Glutamatergic neuron (in vitro differentiated cells): ENCODE results near the gene PBLD. TPM values are rescaled to one million over a fixed set of nuclear protein-coding genes. Genes with fewer than 3 reads are reported as not detected.

Experiments used
- DNase-seq: peaks from one replicate; pipeline ENCODE4 v3.0.0; 2022
- H3K27ac Mint-ChIP-seq: one replicate; pipeline ENCODE4 v1.8.0; 2020; ENCODE audit warnings: mild to moderate bottlenecking, mixed read lengths, inconsistent platforms; ENCODE audit not compliant: unreplicated experiment
- H3K27me3 Mint-ChIP-seq: one replicate; pipeline ENCODE4 v1.8.0; 2020; ENCODE audit warnings: mild to moderate bottlenecking, moderate library complexity, mixed read lengths, inconsistent platforms; ENCODE audit not compliant: unreplicated experiment
- H3K36me3 Mint-ChIP-seq: one replicate; pipeline ENCODE4 v1.8.0; 2020; ENCODE audit warnings: mild to moderate bottlenecking, mixed read lengths, inconsistent platforms; ENCODE audit not compliant: unreplicated experiment
- H3K4me1 Mint-ChIP-seq: one replicate; pipeline ENCODE4 v1.8.0; 2020; ENCODE audit warnings: mild to moderate bottlenecking, low read depth, mixed read lengths, inconsistent platforms; ENCODE audit not compliant: unreplicated experiment
- H3K4me3 Mint-ChIP-seq: one replicate; pipeline ENCODE4 v1.8.0; 2020; ENCODE audit warnings: mild to moderate bottlenecking, mixed read lengths, inconsistent platforms; ENCODE audit not compliant: unreplicated experiment
- H3K9me3 Mint-ChIP-seq: one replicate; pipeline ENCODE4 v1.8.0; 2020; ENCODE audit warnings: mild to moderate bottlenecking, moderate library complexity, mixed read lengths, inconsistent platforms; ENCODE audit not compliant: unreplicated experiment
- total RNA-seq: library from RNA; stranded (reverse); fragmentation: NEBNext Ultra II Directional; extraction: Animal tissue kit (Norgen Biotek cat#: 25700); gene quantifications from one replicate; pipeline ENCODE4 v1.2.1, GENCODE V29; 2021; ENCODE audit not compliant: unreplicated experiment
- TF ChIP-seq, protein P1 (sequence below): fragments of 200-600 bp; sonication (generic); IDR thresholded peaks from one replicate; pipeline ENCODE4 v1.5.0; 2021; ENCODE audit not compliant: partially characterized antibody, unreplicated experiment

Gene PBLD
- total RNA-seq, 1 donor from 2014 or later: 10.3 TPM

DNA sequence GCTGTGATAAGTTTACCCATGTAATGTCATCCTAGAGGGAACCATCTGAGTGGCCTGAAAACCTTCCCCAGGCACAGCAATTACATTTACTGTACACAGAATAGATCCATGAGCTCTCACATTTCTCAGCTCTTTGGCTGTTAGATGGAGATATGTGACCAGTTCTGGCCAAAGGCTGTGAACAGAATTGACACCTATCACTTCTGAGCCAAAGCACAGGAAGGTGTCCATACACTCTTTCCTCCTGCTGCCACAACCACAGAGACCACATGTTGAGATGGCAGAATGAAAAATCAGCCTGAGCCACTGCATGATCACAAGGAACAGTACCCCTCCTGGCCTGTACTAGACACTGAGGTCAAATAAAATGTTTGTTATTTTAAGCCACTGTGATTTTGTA is 56.5 kb downstream of the PBLD start:
- peaks cover 18% of the 10 kb centered on the region for H3K9me3 Mint-ChIP-seq
- H3K4me1 Mint-ChIP-seq: peaks cover 4% of the 10 kb centered on the region
- no peak overlapping the region for H3K4me3 Mint-ChIP-seq
- TF ChIP-seq, protein P1, sequence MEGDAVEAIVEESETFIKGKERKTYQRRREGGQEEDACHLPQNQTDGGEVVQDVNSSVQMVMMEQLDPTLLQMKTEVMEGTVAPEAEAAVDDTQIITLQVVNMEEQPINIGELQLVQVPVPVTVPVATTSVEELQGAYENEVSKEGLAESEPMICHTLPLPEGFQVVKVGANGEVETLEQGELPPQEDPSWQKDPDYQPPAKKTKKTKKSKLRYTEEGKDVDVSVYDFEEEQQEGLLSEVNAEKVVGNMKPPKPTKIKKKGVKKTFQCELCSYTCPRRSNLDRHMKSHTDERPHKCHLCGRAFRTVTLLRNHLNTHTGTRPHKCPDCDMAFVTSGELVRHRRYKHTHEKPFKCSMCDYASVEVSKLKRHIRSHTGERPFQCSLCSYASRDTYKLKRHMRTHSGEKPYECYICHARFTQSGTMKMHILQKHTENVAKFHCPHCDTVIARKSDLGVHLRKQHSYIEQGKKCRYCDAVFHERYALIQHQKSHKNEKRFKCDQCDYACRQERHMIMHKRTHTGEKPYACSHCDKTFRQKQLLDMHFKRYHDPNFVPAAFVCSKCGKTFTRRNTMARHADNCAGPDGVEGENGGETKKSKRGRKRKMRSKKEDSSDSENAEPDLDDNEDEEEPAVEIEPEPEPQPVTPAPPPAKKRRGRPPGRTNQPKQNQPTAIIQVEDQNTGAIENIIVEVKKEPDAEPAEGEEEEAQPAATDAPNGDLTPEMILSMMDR: no peak
- H3K36me3 Mint-ChIP-seq: peaks cover 20% of the 10 kb centered on the region
- H3K27me3 Mint-ChIP-seq: peaks cover 3% of the 10 kb centered on the region
- no peak for DNase-seq
- no peak overlapping the region for H3K27ac Mint-ChIP-seq

DNA sequence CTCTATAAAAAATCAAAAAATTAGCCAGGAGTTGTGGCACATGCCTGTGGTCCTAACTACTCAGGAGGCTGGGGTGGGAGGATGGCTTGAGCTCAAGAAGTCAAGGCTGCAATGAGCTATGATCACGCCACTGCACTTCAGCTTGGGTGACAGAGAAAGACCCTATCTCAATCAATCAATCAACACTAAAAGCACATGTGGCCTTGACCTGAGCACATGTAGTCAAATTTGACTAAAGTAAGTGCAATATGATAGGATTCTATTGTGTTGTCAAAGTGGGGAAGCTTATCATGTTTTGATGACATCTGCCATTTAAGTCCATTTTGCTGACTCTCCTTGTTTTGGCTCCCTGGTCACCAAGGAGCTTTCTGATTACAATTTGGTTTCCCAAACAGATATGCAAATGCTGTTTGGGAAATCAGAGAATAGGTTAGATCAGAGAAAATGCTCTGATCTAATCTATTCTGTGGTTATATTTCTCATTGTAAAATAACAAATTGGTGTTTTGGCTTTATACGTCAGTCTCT is 57.1 kb downstream of the PBLD start:
- no peak overlapping the region for H3K27ac Mint-ChIP-seq

DNA sequence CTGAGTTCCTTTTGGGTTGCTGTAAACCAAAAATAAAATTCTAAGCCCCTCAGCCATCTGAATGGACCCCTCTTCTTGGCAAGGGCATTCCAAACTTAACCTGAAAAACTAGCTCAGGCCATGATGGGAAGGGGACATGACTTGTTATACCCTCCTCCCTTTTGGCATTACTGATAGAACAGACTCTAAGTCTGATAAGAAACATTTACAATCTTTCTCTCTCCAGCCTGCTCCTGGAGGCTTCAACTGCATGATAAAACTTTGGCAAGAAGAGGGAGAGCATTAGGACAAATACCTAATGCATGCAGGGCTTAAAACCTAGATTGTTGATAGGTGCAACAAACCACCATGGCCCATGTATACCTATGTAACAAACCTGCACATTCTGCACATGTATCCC is 59.9 kb downstream of the PBLD start:
- H3K9me3 Mint-ChIP-seq: peaks cover 5% of the 10 kb centered on the region
- no peak overlapping the region for H3K27ac Mint-ChIP-seq
- TF ChIP-seq, protein P1: no peak
- H3K36me3 Mint-ChIP-seq: peaks cover 13% of the 10 kb centered on the region
- H3K27me3 Mint-ChIP-seq: peaks cover 2% of the 10 kb centered on the region
- H3K4me3 Mint-ChIP-seq: no peak overlapping the region
- peaks cover 10% of the 10 kb centered on the region for H3K4me1 Mint-ChIP-seq
- DNase-seq: no peak

More for the DNA sequence above, 57.1 kb downstream of the PBLD start:
- Mint-ChIP-seq H3K9me3 (peaks cover 18% of the 10 kb centered on the region), H3K4me1 (peaks cover 10% of the 10 kb centered on the region), H3K36me3 (peaks cover 20% of the 10 kb centered on the region), H3K4me3 (no peak overlapping the region), H3K27me3 (peaks cover 4% of the 10 kb centered on the region)
- DNase-seq: no peak
- TF ChIP-seq, protein P1: no peak

DNA sequence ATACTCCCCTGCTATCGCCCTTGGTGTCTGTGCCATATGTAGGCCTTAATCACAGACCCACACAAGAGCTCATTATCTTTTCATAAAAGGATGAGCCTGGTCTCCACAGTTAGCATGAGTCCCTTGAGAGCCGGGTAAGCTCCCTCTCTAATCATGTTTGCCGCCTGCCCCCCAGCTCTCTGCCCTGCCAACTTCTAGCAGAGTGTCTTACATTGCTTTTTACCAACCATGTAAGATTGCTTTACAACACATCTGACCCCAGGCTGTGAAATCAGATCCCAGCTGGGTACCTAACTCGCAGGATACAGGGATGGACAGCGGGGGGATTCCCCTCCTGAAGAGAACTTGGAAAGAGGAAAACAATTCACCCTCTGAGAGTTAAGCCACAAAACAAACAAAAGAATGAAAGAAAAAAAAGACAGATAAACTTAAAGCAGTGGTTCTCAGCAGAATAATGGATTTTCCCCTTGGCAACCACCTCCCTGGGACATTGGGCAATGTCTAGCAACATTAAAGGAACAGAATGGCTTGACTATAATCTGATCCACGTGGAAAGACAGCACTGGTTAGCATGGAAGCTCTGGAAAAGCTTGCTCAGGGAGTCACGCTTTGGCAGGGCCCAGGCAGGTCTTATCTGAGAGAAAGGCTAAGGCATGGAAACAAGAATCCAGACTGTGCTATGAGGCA is 61.4 kb downstream of the PBLD start:
- Mint-ChIP-seq H3K9me3 (peaks cover 2% of the 10 kb centered on the region), H3K27ac (peak overlapping the region; percentile 86), H3K4me1 (peaks cover 10% of the 10 kb centered on the region), H3K27me3 (peaks cover 2% of the 10 kb centered on the region), H3K4me3 (peak overlapping the region; percentile 44), H3K36me3 (peaks cover 3% of the 10 kb centered on the region)
- TF ChIP-seq, protein P1: no peak
- DNase-seq: peak; percentile 37

DNA sequence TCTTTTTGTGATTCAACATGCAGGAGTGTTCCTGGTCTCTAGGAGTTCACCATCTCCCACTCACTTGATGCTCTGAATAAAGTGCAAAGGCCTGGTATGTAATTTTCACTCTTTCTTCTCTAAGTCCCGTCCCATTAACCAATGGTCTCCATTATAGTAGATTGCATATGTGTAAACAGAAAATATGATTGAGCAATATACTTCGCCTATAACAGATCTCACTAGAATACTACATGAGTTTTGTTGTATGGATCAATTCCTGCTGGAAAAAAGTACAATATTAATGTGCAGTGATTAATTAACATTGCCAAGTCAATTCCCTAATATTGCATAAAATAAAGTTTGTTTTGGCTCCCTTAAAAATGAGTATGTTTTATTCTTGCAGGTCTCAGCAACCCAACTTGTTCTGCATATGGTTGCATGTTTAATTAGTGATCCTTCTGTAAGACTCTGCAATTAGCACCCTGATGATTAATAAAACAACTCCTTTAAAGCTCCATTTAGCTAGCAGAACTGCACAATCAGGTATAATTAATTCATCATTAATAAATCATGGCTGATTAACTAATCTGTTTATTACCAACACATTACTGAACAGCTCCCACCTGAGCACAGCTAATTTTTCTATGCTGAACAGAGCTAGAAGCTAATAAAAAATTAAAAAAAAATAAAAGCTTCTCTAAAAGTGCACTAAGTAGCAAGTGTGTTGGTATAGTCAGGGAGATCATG is 63.0 kb downstream of the PBLD start:
- Mint-ChIP-seq H3K36me3 (peaks cover under 1% of the 10 kb centered on the region), H3K27ac (no peak overlapping the region)
- DNase-seq: no peak

More for the DNA sequence above, 63.0 kb downstream of the PBLD start:
- peaks cover 2% of the 10 kb centered on the region for H3K27me3 Mint-ChIP-seq
- no peak overlapping the region for H3K4me3 Mint-ChIP-seq
- TF ChIP-seq, protein P1: no peak
- peaks cover 10% of the 10 kb centered on the region for H3K4me1 Mint-ChIP-seq
- H3K9me3 Mint-ChIP-seq: peaks cover 2% of the 10 kb centered on the region
